ENCODE data around the gene TNFRSF13B. TPM values are rescaled to one million over a fixed set of nuclear protein-coding genes. Genes with fewer than 3 reads are reported as not detected.
"Not testable (repeated sequence)": the region's sequence is repeated elsewhere in the genome, so short reads cannot be mapped to it uniquely, and the experiment has no call there.

Gene TNFRSF13B
- total and polyA plus RNA-seq, 10 of the 15 experiments (the other 5 are each of a cell fraction or from before 2014, with no cell fraction given): 15.5 to 231 (median 119) TPM

GRCh38 chr17:16973760-16974540 lies 2.0 kb upstream of the TNFRSF13B start (continued):
- TF ChIP-seq CUX1 (IDR thresholded peaks at IDR 0.05; ENCODE audit: insufficient replicate concordance, low read depth, low read length) (no peak), BCL11A (IDR thresholded peaks at IDR 0.05; ENCODE audit: low read depth, low read length) (0 out of 2 replicates have a peak, but pooled peaks have one; percentile 34)

- ATAC-seq; in situ Hi-C loops (cut with MboI); FAIRE-seq; H3K36me3 ChIP-seq (ENCODE audit: control insufficient read depth in 2 of 2, insufficient read depth in 2 of 2, low read length in 1 of 2); H3K9me3 ChIP-seq (replicated peaks; ENCODE audit: control insufficient read depth, insufficient read depth, low read length); H3K27me3 ChIP-seq (replicated peaks in 1 of 2; ENCODE audit: control insufficient read depth in 2 of 2, insufficient read depth in 2 of 2, low read length in 1 of 2); intact Hi-C loops (cut with micrococcal nuclease; ENCODE audit: unreplicated experiment); DNase-seq (ENCODE audit: low read depth, low spot score); BruUV-seq (replicated peaks); H4K20me1 ChIP-seq (ENCODE audit: control insufficient read depth, insufficient read depth); H2AFZ ChIP-seq (ENCODE audit: control insufficient read depth, low read depth, low read length): not testable (repeated sequence)
- Histone ChIP-seq H3K4me3 (peak overlapping the region; percentile 4; the same call in 1 of the 2 replicates), H3K27ac (ENCODE audit: control insufficient read depth, insufficient read depth) (peak overlapping the region; percentile 92), H3K9ac (ENCODE audit: control insufficient read depth, insufficient read depth, low read length) (peak overlapping the region; percentile 72; the same call in 1 of the 2 replicates), H3K79me2 (ENCODE audit: control insufficient read depth, insufficient read depth, low read length) (peaks cover 56% of the 10 kb centered on the region), H3K4me2 (ENCODE audit: control insufficient read depth, insufficient read depth) (peak overlapping the region; percentile 52), H3K4me1 (ENCODE audit: control insufficient read depth, insufficient read depth, low read length) (peaks cover 49% of the 10 kb centered on the region)
- ChIA-PET POLR2A (interaction anchor here (0.6 to 21.9 kb wide), 5 partner anchors 2 to 623 kb away, joined by 3 to 656 read pairs (median 3); partner anchors contain the start of gene TNFRSF13B), SMC1A (ENCODE audit: uncharacterized antibody, unreplicated experiment) (interaction anchor here (1.0 to 21.7 kb wide), 3 partner anchors 1 to 95 kb away, joined by 3 to 812 read pairs (median 812); partner anchors contain the start of gene TNFRSF13B), CTCF (interaction anchor here (6.4 to 19.5 kb wide), 2 partner anchors 6 to 17 kb away, joined by 72 to 361 read pairs; no protein-coding TSS in a partner anchor), RAD21 (ENCODE audit: unreplicated experiment) (interaction anchor here (22.6 to 30.7 kb wide), 2 partner anchors 6 to 11 kb away, joined by 913 read pairs; partner anchors contain the start of gene TNFRSF13B)
- 2% methylated on average over 8 of the region's 10 CpGs for WGBS (ENCODE audit: insufficient coverage, insufficient replicate concordance, low lambda C conversion rate, missing lambda C conversion rate)
Observed at GRCh38 chr17:16973043-16973442, 1.1 kb upstream of the TNFRSF13B start.
